IPS DF 19.7 (cell line): ENCODE results near the gene SLC15A4.
"Not testable (repeated sequence)": the region's sequence is repeated elsewhere in the genome, so short reads cannot be mapped to it uniquely, and the experiment has no call there.

Experiments used
- DNase-seq: peaks from one replicate; pipeline ENCODE4 v3.0.0-alpha.2; 2013; ENCODE audit warnings: low read depth, low spot score

Gene SLC15A4

DNA sequence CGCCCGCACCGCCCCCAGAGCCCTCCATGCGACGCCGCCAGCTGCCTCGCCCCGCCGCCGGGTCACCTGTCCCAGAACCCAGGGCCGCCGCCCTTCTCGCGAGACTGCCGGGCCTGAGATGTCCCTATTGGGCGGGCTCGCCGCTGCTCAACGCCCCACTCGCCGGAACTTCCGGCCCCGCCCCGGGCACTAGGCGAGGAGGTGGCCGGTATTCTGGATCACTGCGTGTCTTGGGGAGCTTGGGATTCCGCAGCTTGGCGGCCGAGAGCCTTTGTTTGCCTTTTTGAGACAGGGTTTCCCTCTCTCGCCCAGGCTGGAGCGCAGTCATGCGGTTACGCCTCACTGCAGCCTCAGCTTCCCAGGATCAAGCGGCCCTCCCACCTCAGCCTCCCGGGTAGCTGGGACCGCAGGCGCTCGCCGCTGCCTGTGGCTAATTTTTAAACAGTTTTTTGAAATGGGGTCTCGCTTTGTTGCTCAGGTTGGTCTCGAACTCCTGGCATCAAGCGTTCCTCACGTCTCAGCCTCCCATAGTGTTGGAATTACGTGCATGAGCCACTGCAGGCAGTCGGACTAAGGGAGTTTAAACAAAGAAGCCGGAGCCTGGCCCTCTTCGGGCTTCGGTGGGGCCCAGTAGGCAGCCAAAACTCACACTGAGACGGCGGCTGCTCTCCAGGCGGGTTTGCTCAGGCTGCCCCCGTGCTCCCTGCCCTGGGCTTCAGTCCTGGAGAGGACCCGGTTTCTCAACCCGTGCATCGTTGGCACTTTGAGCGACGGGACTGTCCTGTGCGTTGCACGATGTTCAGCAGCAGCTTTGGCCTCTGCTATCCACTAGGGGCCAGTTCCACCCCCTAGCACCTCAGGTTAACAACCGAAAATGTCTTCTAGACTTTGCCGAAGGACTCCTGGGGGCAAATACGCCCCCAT is at the start of gene SLC15A4:
TSS of gene SLC15A4 (minus strand) at position 43 of the 924 bp plus-strand sequence. CDS start at position 28, 15 bp downstream.
- DNase-seq = peak; percentile 63

- no peak for DNase-seq
These were observed 48.5 kb upstream of the SLC15A4 start for GRCh38 chr12:128872303-128872702.

DNA sequence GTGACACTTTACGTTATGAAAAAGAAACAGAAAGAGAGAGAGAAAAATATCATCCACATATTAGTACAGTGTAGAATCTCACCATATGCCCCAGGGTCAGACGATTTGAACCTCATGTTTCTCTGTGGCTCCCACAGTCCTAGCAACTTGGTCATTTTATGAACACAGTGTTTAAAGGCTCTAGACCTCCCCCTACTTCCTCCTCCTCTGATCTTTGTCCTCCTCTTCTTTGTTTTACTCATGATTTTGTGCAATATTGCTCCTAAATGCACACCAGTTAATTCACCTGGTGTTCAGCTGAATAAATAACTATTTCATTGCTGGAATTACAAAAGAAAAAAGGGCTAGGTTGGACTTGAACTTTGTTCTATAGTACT is 47.7 kb upstream of the SLC15A4 start:
- no peak for DNase-seq

- DNase-seq = no peak
These were observed 43.7 kb upstream of the SLC15A4 start for GRCh38 chr12:128867466-128867865.

GRCh38 chr12:128864516-128865186 is 40.9 kb upstream of the SLC15A4 start:
- no peak for DNase-seq

DNA sequence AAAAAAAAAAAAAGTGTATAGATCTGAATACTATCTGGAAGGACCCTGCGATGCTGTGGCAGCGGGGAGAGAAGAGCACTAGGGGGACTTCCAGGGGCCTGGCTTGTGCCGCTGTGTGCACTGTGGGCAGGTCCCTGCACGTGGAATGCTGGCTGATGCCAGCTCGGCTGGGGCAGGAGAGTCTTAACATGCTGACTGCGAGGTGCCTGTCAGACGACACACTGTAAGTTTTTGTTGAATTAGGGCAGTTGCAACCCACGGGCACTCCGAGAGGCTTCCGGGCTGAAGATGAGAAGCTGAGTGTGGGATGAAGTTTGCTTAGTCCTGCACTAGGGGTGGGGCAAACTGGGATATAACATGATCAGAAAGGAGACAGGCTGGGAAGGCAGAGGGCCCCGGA is 40.2 kb upstream of the SLC15A4 start:
- no peak for DNase-seq

DNA sequence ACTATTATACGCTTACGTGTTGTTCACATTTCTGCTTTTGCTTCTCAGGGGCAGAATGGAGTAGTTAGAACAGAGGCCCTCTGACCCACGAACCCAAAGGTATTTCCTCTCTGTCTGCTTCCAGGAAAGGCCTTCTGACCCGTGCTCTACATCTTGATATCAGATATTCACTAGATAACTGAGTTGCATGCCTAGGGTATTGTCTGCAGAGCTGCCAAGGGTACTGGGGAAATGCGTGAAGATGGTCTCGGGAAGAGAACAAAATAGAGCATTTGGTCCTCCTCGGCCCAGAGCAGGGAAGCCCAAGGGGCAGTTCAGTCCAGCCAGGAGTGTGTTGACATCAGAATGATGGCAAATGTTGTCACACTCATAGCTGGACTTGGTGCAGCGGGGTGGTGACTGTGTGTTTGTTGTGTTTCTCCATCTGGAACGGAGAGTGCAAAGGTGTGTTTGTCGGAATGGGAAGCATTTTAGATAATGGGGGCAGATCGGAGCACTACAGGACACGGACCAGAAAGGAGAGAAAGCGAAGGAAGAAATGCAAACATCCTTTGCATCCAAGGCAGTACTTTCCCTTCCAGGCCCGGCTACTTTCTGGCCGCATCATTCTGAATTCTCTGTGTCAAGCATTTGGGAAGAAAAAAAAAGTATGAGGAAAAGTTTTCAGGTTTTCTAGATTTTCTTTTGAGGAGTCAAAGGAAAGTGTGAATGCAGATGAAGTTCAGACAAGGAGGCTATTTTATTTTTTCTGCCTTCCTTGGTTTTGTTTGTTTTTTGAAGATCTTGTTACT is 37.7 kb upstream of the SLC15A4 start:
- no peak for DNase-seq

DNA sequence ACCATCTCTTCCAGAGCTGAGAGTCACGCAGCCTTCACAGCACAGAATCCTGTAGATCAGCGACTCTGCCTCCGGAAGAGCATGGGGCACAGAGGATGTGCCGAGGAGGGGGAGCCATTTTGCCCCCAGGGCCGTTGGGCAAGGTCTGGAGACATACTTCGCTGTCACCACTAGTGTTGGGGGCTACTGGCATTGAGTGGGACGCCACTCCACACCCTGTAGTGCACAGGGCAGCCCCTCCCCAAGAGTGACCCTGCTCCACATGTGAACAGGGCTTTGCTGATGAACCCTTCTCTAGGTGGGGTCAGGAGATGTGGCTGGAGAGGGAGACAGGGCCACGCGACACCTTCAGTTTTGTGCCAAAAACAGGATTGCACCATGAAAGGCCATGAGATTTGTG is 35.6 kb upstream of the SLC15A4 start:
- DNase-seq = no peak

DNA sequence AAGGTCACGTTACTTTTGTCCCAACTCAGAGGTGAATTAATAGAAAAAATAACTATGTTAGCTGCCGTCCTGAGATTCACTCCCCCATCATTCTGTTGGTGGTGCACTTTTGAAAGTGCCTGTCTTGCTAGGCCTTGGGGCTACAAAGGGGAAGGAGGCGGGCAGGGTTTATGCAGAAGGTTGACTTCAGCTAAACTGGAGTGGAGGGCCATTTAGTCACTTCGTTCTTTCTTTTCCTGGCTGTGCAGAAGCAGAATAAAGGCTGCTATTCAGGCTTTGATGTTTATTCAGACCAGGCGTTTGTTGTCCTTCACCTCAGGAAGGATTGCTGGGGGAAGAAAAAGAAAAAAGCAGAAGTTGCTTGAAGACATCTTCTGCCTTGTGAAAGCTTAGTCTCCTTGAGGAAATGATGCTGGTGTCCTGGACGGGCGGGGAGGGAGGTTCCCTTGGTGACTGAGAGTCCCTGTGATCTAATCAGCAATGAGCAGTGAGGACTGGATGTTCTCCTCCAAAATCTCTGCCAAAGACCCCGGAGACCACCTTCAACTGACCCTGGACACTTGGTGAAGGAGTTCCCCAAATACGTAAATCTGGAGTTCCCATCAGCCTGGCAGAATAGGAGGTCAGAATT is 33.5 kb upstream of the SLC15A4 start:
- no peak for DNase-seq

DNA sequence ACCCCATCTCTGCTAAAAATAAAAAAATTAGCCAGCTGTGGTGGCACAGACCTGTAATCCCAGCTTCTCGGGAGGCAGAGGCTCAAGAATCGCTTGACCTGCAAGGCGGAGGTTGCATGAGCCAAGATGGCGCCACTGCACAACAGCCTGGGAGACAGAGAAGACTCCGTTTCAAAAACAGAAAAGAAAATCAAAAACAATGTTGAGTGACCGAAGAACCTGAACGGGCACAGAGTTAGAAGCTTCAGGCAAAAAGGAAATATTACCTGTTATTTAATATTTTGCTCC is 33.0 kb upstream of the SLC15A4 start:
- DNase-seq = no peak

DNA sequence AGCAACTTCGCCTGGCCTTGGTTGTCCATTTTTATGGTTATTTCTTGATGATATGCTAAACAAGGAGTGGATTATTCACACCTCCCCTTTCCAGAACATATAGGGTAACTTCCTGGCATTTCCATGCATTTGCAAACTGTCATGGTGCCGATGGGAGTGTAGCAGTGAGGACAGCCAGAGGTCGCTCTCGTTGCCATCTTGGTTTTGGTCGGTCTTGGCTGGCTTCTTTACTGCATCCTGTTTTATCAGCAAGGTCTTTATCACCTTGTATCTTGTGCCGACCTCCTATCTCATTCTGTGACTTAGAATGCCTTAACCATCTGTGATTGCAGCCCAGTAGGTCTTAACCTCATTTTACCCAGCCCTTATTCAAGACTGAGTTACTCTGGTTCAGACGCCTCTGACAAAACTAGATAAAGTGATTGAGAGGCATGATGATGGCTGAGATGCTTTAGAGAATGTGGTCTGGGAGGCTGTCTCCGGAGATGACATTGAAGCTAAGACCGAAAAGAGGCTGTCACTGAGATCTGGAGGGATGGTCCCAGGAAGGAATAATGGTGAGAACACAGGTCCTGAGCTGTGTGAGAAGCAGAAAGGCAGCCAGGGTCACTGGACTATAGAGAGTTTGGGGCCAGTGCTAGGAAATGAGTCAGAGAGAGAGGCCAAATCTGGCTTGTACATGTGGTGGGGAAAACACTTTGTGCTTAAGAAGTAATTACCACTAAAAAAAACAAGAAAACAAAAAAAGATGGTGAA is 32.5 kb upstream of the SLC15A4 start:
- no peak for DNase-seq

GRCh38 chr12:128853600-128854197 is 29.9 kb upstream of the SLC15A4 start:
- DNase-seq = no peak

GRCh38 chr12:128852885-128853599 is 29.3 kb upstream of the SLC15A4 start, which contains the start of gene GLT1D1:
Gene GLT1D1 (plus strand): TSS chr12:128853478. CDS start chr12:128853582, 104 bp downstream.
- no peak for DNase-seq

- DNase-seq = no peak
These were observed 28.4 kb upstream of the SLC15A4 start for GRCh38 chr12:128852026-128852698.

GRCh38 chr12:128851429-128851828 is 27.7 kb upstream of the SLC15A4 start:
- not testable (repeated sequence) for DNase-seq

- DNase-seq = no peak
These were observed 26.6 kb upstream of the SLC15A4 start for GRCh38 chr12:128850400-128850799.

GRCh38 chr12:128849806-128850205 is 26.0 kb upstream of the SLC15A4 start:
- DNase-seq = not testable (repeated sequence)

- no peak for DNase-seq
These were observed 24.6 kb upstream of the SLC15A4 start for GRCh38 chr12:128848371-128848770.

DNA sequence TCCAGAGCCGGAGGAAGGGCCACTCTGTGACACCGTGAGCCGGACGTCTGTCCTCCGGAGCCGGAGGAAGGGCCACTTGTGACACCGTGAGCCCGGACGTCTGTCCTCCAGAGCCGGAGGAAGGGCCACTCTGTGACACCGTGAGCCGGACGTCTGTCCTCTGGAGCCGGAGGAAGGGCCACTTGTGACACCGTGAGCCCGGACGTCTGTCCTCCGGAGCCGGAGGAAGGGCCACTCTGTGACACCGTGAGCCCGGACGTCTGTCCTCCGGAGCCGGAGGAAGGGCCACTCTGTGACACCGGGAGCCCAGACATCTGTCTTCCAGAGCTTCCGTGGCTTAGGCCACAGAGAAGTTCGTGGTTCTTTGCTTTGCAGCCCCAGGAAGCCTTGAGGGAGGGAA is 22.9 kb upstream of the SLC15A4 start:
- not testable (repeated sequence) for DNase-seq
